ENCODE measurements around the gene CHP2.
A peak's percentile ranks its signal among the peaks of the same experiment; 100 is the strongest.

The CHP2 gene

GRCh38 chr16:23724785-23725131, 30.1 kb upstream of the CHP2 start:
- H3K4me1 ChIP-seq (ENCODE audit: insufficient read depth, low read length), result peaks cover 3% of the 10 kb centered on the region; the same call in 1 of the 2 replicates
- TF ChIP-seq CTCF (IDR thresholded peaks at IDR 0.05; ENCODE audit: borderline replicate concordance, extremely low read depth, low read length, poor library complexity, severe bottlenecking) (no peak), EZH2 (IDR thresholded peaks at IDR 0.05; ENCODE audit: borderline replicate concordance, low read depth, low read length, severe bottlenecking) (no peak)

GRCh38 chr16:23726710-23727109, 28.1 kb upstream of the CHP2 start:
- H3K4me1 ChIP-seq (ENCODE audit: insufficient read depth, low read length), result peaks cover 3% of the 10 kb centered on the region; the same call in 1 of the 2 replicates
- DNase-seq (no peak), ATAC-seq (ENCODE audit: insufficient read depth, low read depth) (no peak)
- H3K4me2 ChIP-seq (ENCODE audit: insufficient read depth, low read length), result no peak overlapping the region
- no peaks in the 10 kb centered on the region for H3K27me3 ChIP-seq (ENCODE audit: insufficient read depth, low read length, poor library complexity)
- no peaks in the 10 kb centered on the region for H4K20me1 ChIP-seq (ENCODE audit: insufficient read depth, low read length)
- H3K79me2 ChIP-seq (ENCODE audit: insufficient read depth, low read length), result no peaks in the 10 kb centered on the region
- no peaks in the 10 kb centered on the region for H3K36me3 ChIP-seq (ENCODE audit: insufficient read depth, low read length)
- TF ChIP-seq EZH2 (IDR thresholded peaks at IDR 0.05; ENCODE audit: borderline replicate concordance, low read depth, low read length, severe bottlenecking) (no peak), CTCF (IDR thresholded peaks at IDR 0.05; ENCODE audit: borderline replicate concordance, extremely low read depth, low read length, poor library complexity, severe bottlenecking) (no peak)
- no peak overlapping the region for H3K27ac ChIP-seq (ENCODE audit: low read length)
- no peak overlapping the region for H2AFZ ChIP-seq (ENCODE audit: low read depth, low read length)
- H3K9ac ChIP-seq (ENCODE audit: low read depth, low read length), result no peak overlapping the region
- no peak overlapping the region for H3K4me3 ChIP-seq (ENCODE audit: low read depth in 1 of 2, low read length in 2 of 2)
- H3K9me3 ChIP-seq (ENCODE audit: insufficient read depth, low read length, severe bottlenecking), result no peaks in the 10 kb centered on the region

More at GRCh38 chr16:23724785-23725131, 30.1 kb upstream of the CHP2 start:
- Histone ChIP-seq H3K4me2 (ENCODE audit: insufficient read depth, low read length) (no peak overlapping the region), H3K79me2 (ENCODE audit: insufficient read depth, low read length) (no peaks in the 10 kb centered on the region), H3K27me3 (ENCODE audit: insufficient read depth, low read length, poor library complexity) (no peaks in the 10 kb centered on the region), H3K9me3 (ENCODE audit: insufficient read depth, low read length, severe bottlenecking) (no peaks in the 10 kb centered on the region), H3K36me3 (ENCODE audit: insufficient read depth, low read length) (no peaks in the 10 kb centered on the region), H4K20me1 (ENCODE audit: insufficient read depth, low read length) (no peaks in the 10 kb centered on the region), H3K27ac (ENCODE audit: low read length) (no peak overlapping the region), H2AFZ (ENCODE audit: low read depth, low read length) (no peak overlapping the region), H3K4me3 (ENCODE audit: low read depth in 1 of 2, low read length in 2 of 2) (no peak overlapping the region), H3K9ac (ENCODE audit: low read depth, low read length) (no peak overlapping the region)
- no peak for DNase-seq
- no peak for ATAC-seq (ENCODE audit: insufficient read depth, low read depth)

GRCh38 chr16:23728112-23728477, 26.7 kb upstream of the CHP2 start:
- no peak for DNase-seq
- Histone ChIP-seq H3K9ac (ENCODE audit: low read depth, low read length) (no peak overlapping the region), H3K27me3 (ENCODE audit: insufficient read depth, low read length, poor library complexity) (no peaks in the 10 kb centered on the region), H3K4me3 (ENCODE audit: low read depth in 1 of 2, low read length in 2 of 2) (no peak overlapping the region), H3K79me2 (ENCODE audit: insufficient read depth, low read length) (no peaks in the 10 kb centered on the region), H3K4me2 (ENCODE audit: insufficient read depth, low read length) (no peak overlapping the region), H4K20me1 (ENCODE audit: insufficient read depth, low read length) (no peaks in the 10 kb centered on the region), H3K27ac (ENCODE audit: low read length) (no peak overlapping the region), H3K9me3 (ENCODE audit: insufficient read depth, low read length, severe bottlenecking) (no peaks in the 10 kb centered on the region), H3K36me3 (ENCODE audit: insufficient read depth, low read length) (no peaks in the 10 kb centered on the region), H2AFZ (ENCODE audit: low read depth, low read length) (0 out of 2 replicates have a peak overlapping the region, but pooled peaks have one; percentile 88), H3K4me1 (ENCODE audit: insufficient read depth, low read length) (peaks cover 3% of the 10 kb centered on the region; the same call in 1 of the 2 replicates)
- ATAC-seq (ENCODE audit: insufficient read depth, low read depth), result no peak
- no peak for TF ChIP-seq EZH2 (IDR thresholded peaks at IDR 0.05; ENCODE audit: borderline replicate concordance, low read depth, low read length, severe bottlenecking)
- no peak for TF ChIP-seq CTCF (IDR thresholded peaks at IDR 0.05; ENCODE audit: borderline replicate concordance, extremely low read depth, low read length, poor library complexity, severe bottlenecking)

Measured in DND-41 (cell line).